ENCODE data around the gene ANXA7.

Gene ANXA7

DNA sequence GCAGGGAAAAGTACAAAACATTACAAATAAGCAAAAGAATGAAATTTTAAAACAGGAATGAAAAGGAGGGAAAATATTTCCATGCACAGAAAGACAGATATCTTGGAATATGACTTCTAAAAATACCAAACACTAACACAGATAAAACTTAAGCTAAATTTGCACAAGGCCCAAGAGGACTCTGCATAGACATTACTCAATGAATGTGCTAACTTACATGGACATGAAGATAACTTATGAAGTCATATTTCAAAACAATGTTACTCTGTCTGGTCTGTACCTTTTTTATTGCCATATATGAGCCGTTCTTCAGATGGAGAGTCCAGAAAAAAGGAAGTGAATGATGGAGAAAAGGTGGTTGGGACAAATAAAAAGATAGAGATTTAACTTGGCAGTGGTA is 34.5 kb upstream of the ANXA7 start:
- H3K4me3 ChIP-seq (ENCODE audit: low read depth, low read length) = no peak overlapping the region
- no peak for DNase-seq (ENCODE audit: low read depth)
- TF ChIP-seq, protein P1, sequence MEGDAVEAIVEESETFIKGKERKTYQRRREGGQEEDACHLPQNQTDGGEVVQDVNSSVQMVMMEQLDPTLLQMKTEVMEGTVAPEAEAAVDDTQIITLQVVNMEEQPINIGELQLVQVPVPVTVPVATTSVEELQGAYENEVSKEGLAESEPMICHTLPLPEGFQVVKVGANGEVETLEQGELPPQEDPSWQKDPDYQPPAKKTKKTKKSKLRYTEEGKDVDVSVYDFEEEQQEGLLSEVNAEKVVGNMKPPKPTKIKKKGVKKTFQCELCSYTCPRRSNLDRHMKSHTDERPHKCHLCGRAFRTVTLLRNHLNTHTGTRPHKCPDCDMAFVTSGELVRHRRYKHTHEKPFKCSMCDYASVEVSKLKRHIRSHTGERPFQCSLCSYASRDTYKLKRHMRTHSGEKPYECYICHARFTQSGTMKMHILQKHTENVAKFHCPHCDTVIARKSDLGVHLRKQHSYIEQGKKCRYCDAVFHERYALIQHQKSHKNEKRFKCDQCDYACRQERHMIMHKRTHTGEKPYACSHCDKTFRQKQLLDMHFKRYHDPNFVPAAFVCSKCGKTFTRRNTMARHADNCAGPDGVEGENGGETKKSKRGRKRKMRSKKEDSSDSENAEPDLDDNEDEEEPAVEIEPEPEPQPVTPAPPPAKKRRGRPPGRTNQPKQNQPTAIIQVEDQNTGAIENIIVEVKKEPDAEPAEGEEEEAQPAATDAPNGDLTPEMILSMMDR (IDR thresholded peaks at IDR 0.05; ENCODE audit: low read depth, low read length) = no peak
- TF ChIP-seq, protein P2, sequence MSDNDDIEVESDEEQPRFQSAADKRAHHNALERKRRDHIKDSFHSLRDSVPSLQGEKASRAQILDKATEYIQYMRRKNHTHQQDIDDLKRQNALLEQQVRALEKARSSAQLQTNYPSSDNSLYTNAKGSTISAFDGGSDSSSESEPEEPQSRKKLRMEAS (IDR thresholded peaks at IDR 0.05; ENCODE audit: low read depth, low read length) = no peak
- TF ChIP-seq MYC (IDR thresholded peaks at IDR 0.05; ENCODE audit: low read depth, low read length) (no peak), POLR2A (IDR thresholded peaks at IDR 0.05; ENCODE audit: extremely low read depth, insufficient read length) (no peak)

DNA sequence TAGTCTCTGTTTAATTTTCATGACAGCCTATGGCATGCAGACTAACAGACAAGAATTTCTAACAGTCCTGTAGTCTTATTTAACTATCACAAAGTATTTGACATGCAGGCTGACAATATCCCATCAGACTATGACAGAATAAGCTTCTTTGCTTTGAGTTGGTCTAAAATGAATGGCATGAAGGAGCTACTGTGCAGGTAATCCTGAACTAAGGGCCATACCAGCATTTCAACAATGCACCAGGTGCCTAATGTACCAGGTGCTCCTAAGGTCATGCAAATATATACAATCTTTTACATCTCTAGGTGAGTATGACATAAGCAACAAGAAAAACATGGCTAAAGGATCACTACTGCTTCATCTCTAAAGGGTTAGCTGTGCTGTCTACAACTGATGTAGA is 33.1 kb upstream of the ANXA7 start:
- H3K4me3 ChIP-seq (ENCODE audit: low read depth, low read length) = no peak overlapping the region
- no peak for DNase-seq (ENCODE audit: low read depth)
- TF ChIP-seq MYC (IDR thresholded peaks at IDR 0.05; ENCODE audit: low read depth, low read length) (no peak), POLR2A (IDR thresholded peaks at IDR 0.05; ENCODE audit: extremely low read depth, insufficient read length) (no peak)
- TF ChIP-seq, protein P2 (IDR thresholded peaks at IDR 0.05; ENCODE audit: low read depth, low read length) = no peak
- TF ChIP-seq, protein P1 (IDR thresholded peaks at IDR 0.05; ENCODE audit: low read depth, low read length) = no peak

DNA sequence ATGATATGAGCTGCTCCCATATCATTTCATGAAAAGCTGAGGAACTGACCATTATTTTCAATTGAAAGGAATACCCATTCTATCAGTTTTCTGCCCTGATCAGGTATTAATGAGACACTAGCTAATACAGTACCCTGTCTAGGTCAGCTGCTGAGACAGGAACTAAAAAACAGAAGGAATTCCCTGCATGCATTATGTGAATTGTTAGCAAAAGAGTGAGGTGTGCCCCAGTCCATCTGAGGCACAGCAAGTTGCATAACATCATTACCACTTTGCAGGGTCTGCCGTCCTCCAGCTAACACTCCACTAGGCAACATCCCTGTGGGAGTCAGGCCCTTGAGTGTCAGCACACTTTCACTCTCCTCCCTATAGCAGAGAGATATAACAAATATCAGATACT is 30.6 kb upstream of the ANXA7 start:
- TF ChIP-seq, protein P2 (IDR thresholded peaks at IDR 0.05; ENCODE audit: low read depth, low read length) = no peak
- TF ChIP-seq, protein P1 (IDR thresholded peaks at IDR 0.05; ENCODE audit: low read depth, low read length) = no peak
- TF ChIP-seq POLR2A (IDR thresholded peaks at IDR 0.05; ENCODE audit: extremely low read depth, insufficient read length) = no peak
- TF ChIP-seq MYC (IDR thresholded peaks at IDR 0.05; ENCODE audit: low read depth, low read length) = no peak
- no peak overlapping the region for H3K4me3 ChIP-seq (ENCODE audit: low read depth, low read length)

DNA sequence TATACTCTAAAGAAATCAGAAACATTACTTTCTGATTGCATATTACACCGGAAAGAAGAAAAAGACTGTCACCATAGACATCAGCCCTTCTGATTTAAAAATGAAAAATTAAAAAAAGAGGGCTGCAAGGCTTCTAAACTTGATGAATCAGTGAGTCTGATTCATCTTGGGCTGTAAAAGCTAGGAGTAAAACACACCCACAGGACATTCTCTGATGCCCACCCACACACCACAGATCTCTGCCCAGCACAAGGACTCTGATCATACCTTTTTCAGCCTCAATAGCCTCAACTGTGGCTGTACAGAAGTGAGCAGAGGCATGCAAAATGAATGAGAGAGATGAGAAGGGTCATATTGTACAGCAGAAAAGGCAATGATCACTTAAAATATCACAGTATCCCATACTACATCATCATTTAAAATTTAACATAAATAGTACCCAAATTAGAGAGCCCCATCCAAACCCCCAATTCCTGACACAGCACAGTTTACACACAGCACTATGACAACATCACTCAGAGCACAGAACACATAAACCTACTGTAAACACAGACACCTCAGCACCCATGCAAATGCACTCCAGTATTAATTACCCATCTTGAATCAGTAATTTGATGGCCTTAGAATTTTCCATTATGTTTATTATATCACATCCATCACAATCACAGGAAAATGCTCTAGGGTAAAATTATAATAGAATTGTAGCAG is 25.9 kb upstream of the ANXA7 start:
- no peak for DNase-seq (ENCODE audit: low read depth)
- H3K4me3 ChIP-seq (ENCODE audit: low read depth, low read length) = no peak overlapping the region
- TF ChIP-seq MYC (IDR thresholded peaks at IDR 0.05; ENCODE audit: low read depth, low read length) (no peak), POLR2A (IDR thresholded peaks at IDR 0.05; ENCODE audit: extremely low read depth, insufficient read length) (no peak)
- TF ChIP-seq, protein P1 (IDR thresholded peaks at IDR 0.05; ENCODE audit: low read depth, low read length) = no peak
- TF ChIP-seq, protein P2 (IDR thresholded peaks at IDR 0.05; ENCODE audit: low read depth, low read length) = no peak

More for the DNA sequence above, 30.6 kb upstream of the ANXA7 start:
- no peak for DNase-seq (ENCODE audit: low read depth)

DNA sequence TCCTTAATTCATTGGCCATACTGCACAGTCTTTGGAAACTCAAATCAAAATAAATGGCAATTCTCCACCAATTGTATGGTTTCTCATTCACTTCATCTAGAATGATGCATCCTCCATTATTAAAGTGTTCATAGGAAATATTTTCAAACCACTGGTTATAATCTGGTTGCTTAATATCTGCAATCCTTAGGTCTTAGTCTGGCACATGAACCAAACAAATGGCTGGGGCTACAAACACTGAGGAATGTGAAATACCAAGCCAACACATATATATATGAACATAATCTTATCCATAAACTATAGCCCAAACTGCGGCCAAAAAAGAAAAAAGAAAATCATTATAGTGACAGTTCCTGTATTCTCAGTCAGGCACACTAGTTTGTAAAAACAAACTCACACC is 25.2 kb upstream of the ANXA7 start:
- TF ChIP-seq, protein P2 (IDR thresholded peaks at IDR 0.05; ENCODE audit: low read depth, low read length) = no peak
- TF ChIP-seq, protein P1 (IDR thresholded peaks at IDR 0.05; ENCODE audit: low read depth, low read length) = no peak
- TF ChIP-seq MYC (IDR thresholded peaks at IDR 0.05; ENCODE audit: low read depth, low read length) = no peak
- TF ChIP-seq POLR2A (IDR thresholded peaks at IDR 0.05; ENCODE audit: extremely low read depth, insufficient read length) = no peak
- H3K4me3 ChIP-seq (ENCODE audit: low read depth, low read length) = no peak overlapping the region
- no peak for DNase-seq (ENCODE audit: low read depth)
